ENCODE results near the gene SIK3. TPM values are rescaled to one million over a fixed set of nuclear protein-coding genes. Genes with fewer than 3 reads are reported as not detected.
A peak's percentile ranks its signal among the peaks of the same experiment; 100 is the strongest.

SIK3 gene
- total and polyA plus RNA-seq, 2 experiments from 2014 or later, result 6.1 to 33.9 TPM

GRCh38 chr11:116930586-116930985, 167.6 kb downstream of the SIK3 start:
- Histone ChIP-seq H3K4me2 (peak overlapping the region; percentile 35), H3K4me1 (ENCODE audit: insufficient read depth) (peaks cover 24% of the 10 kb centered on the region), H2AFZ (no peak overlapping the region), H3K27ac (ENCODE audit: low read depth) (peak overlapping the region; percentile 28), H3K79me2 (replicated peaks; ENCODE audit: insufficient read depth) (no peaks in the 10 kb centered on the region), H3K4me3 (no peak overlapping the region), H3K27me3 (ENCODE audit: insufficient read depth) (no peaks in the 10 kb centered on the region), H3K36me3 (ENCODE audit: insufficient read depth) (no peaks in the 10 kb centered on the region; the same call in 1 of the 2 replicates), H3K9me2 (ENCODE audit: insufficient read depth) (no peaks in the 10 kb centered on the region), H3F3A (replicated peaks; ENCODE audit: low read depth) (no peaks in the 10 kb centered on the region), H4K20me1 (replicated peaks; ENCODE audit: insufficient read depth) (peaks cover 6% of the 10 kb centered on the region; the same call in 1 of the 2 replicates)
- TF ChIP-seq STAT1 (IDR thresholded peaks at IDR 0.05; ENCODE audit: unreplicated experiment) (no peak), REST (IDR thresholded peaks at IDR 0.05; ENCODE audit: unreplicated experiment) (no peak), NANOG (IDR thresholded peaks at IDR 0.05; ENCODE audit: borderline replicate concordance) (no peak), ETS1 (IDR thresholded peaks at IDR 0.05) (no peak), ZNF114 (CRISPR knock-in tag; IDR thresholded peaks at IDR 0.05) (no peak), CREB1 (CRISPR knock-in tag; IDR thresholded peaks at IDR 0.05; ENCODE audit: low read depth) (no peak), ZNF331 (CRISPR knock-in tag; IDR thresholded peaks at IDR 0.05; ENCODE audit: low read depth) (no peak), EZH2phosphoT487 (IDR thresholded peaks at IDR 0.05; ENCODE audit: unreplicated experiment) (no peak), EZH2 (IDR thresholded peaks at IDR 0.05; ENCODE audit: low read depth, unreplicated experiment) (no peak), CTCF (conservative IDR thresholded peaks at IDR 0.05; ENCODE audit: low read depth in 2 of 2) (no peak)
- Mint-ChIP-seq H3K27ac (no peak overlapping the region), H3K27me3 (ENCODE audit: insufficient read depth, low read depth, poor library complexity) (peaks cover 3% of the 10 kb centered on the region), H3K4me3 (no peak overlapping the region), H3K36me3 (ENCODE audit: low read depth) (peaks cover 8% of the 10 kb centered on the region; the same call in 2 of the 3 replicates), H3K9me3 (no peaks in the 10 kb centered on the region), H3K4me1 (peaks cover 23% of the 10 kb centered on the region)
- DNase-seq (ENCODE audit: low spot score) (no peak), ATAC-seq (peak; percentile 45)

Measured in GM23338 (cell line).